SK-N-SH (cell line): Measurements from ENCODE around the gene ANKRD65.

Experiments used
- EP300 ChIP-seq, 2 experiments: IDR thresholded peaks; 2 replicates each; pipeline versions ENCODE4 v1.4.0 to v1.6.1; 2012; ENCODE audit warnings: borderline replicate concordance in 1 of 2, low read depth in 1 of 2, low read length in 1 of 2
- EZH2phosphoT487 ChIP-seq: fragments of 200-600 bp; sonication (generic); IDR thresholded peaks from 2 replicates; pipeline ENCODE4 v1.6.1; 2017; ENCODE audit warnings: low read depth, mixed run types, mild to moderate bottlenecking, antibody characterized with exemption, moderate library complexity, borderline replicate concordance
- MXI1 ChIP-seq: IDR thresholded peaks from 2 replicates; pipeline ENCODE4 v1.6.1; 2012; ENCODE audit warnings: mild to moderate bottlenecking, low read depth, low read length, improper control_type of control experiment
- NFIC ChIP-seq: IDR thresholded peaks from 2 replicates; pipeline ENCODE4 v1.4.0; 2012; ENCODE audit warnings: borderline replicate concordance
- NRF1 ChIP-seq: IDR thresholded peaks from 2 replicates; pipeline ENCODE4 v1.6.1; 2012; ENCODE audit warnings: low read depth, mild to moderate bottlenecking, low read length
- PBX3 ChIP-seq: IDR thresholded peaks from 2 replicates; pipeline ENCODE4; 2012
- POLR2AphosphoS5 ChIP-seq: IDR thresholded peaks from 2 replicates; pipeline ENCODE4 v1.6.1; 2012; ENCODE audit warnings: low read depth, low read length
- RXRA ChIP-seq: IDR thresholded peaks from 2 replicates; pipeline ENCODE4 v1.4.0; 2012; ENCODE audit warnings: low read depth, mild to moderate bottlenecking, borderline replicate concordance
- SIN3A ChIP-seq: IDR thresholded peaks from 2 replicates; pipeline ENCODE4 v1.6.1; 2012; ENCODE audit warnings: low read depth, mild to moderate bottlenecking, low read length, moderate library complexity, borderline replicate concordance
- TCF12 ChIP-seq: IDR thresholded peaks from 2 replicates; pipeline ENCODE4 v1.4.0; 2012
- USF1 ChIP-seq: IDR thresholded peaks from 2 replicates; pipeline ENCODE4 v1.4.0; 2012; ENCODE audit warnings: low read depth, borderline replicate concordance
- USF2 ChIP-seq: fragments of 150-350 bp; IDR thresholded peaks from 2 replicates; pipeline ENCODE4 v1.6.1; 2017; ENCODE audit warnings: antibody characterized with exemption, low read length, low read depth, borderline replicate concordance
- ZBTB33 ChIP-seq: IDR thresholded peaks from 2 replicates; pipeline ENCODE4 v1.4.0; 2012; ENCODE audit warnings: low read depth, borderline replicate concordance
- TF ChIP-seq, protein P1 (sequence below): fragments of 200-600 bp; sonication (generic); IDR thresholded peaks from 2 replicates; pipeline ENCODE4 v1.6.1; 2017; ENCODE audit warnings: antibody characterized with exemption, mild to moderate bottlenecking, moderate library complexity

DNA sequence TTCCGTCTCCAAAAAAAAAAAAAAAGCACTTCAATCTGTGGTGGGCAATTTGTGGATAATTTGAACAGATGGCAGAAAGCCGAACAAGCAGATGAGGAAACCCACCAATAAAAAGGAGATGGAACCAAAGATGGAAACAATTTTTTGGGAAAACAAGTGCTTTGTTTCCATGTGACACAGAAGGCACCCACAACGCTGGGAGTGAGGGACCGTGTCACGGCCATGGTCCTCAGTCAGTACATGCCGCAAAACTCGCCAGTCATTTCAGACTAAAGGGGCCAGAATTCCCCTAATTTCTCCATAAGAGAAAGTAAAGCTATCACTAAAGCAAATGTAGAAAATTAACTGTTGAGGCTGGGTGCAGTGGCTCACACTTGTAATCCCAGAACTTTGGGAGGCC, 27.0 kb downstream of the ANKRD65 start:
- TF ChIP-seq EP300 (IDR thresholded peaks at IDR 0.05; ENCODE audit: borderline replicate concordance in 1 of 2, low read depth in 1 of 2, low read length in 1 of 2) (no peak), POLR2AphosphoS5 (no peak), MXI1 (no peak), USF2 (no peak), ZBTB33 (no peak), TCF12 (no peak), PBX3 (no peak), RXRA (no peak), EZH2phosphoT487 (no peak), USF1 (no peak), NFIC (no peak), SIN3A (no peak), NRF1 (no peak)
- TF ChIP-seq, protein P1, sequence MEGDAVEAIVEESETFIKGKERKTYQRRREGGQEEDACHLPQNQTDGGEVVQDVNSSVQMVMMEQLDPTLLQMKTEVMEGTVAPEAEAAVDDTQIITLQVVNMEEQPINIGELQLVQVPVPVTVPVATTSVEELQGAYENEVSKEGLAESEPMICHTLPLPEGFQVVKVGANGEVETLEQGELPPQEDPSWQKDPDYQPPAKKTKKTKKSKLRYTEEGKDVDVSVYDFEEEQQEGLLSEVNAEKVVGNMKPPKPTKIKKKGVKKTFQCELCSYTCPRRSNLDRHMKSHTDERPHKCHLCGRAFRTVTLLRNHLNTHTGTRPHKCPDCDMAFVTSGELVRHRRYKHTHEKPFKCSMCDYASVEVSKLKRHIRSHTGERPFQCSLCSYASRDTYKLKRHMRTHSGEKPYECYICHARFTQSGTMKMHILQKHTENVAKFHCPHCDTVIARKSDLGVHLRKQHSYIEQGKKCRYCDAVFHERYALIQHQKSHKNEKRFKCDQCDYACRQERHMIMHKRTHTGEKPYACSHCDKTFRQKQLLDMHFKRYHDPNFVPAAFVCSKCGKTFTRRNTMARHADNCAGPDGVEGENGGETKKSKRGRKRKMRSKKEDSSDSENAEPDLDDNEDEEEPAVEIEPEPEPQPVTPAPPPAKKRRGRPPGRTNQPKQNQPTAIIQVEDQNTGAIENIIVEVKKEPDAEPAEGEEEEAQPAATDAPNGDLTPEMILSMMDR = no peak
